ENCODE results near the gene RAD9A.

- no peak for TF ChIP-seq EZH2 (IDR thresholded peaks at IDR 0.05; ENCODE audit: low read length, missing control alignments)
- TF ChIP-seq, protein P1, sequence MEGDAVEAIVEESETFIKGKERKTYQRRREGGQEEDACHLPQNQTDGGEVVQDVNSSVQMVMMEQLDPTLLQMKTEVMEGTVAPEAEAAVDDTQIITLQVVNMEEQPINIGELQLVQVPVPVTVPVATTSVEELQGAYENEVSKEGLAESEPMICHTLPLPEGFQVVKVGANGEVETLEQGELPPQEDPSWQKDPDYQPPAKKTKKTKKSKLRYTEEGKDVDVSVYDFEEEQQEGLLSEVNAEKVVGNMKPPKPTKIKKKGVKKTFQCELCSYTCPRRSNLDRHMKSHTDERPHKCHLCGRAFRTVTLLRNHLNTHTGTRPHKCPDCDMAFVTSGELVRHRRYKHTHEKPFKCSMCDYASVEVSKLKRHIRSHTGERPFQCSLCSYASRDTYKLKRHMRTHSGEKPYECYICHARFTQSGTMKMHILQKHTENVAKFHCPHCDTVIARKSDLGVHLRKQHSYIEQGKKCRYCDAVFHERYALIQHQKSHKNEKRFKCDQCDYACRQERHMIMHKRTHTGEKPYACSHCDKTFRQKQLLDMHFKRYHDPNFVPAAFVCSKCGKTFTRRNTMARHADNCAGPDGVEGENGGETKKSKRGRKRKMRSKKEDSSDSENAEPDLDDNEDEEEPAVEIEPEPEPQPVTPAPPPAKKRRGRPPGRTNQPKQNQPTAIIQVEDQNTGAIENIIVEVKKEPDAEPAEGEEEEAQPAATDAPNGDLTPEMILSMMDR (conservative IDR thresholded peaks at IDR 0.05 in 1 of 2, IDR thresholded peaks at IDR 0.05 in 1 of 2; ENCODE audit: low read depth in 1 of 2, low read length in 2 of 2): no peak
Observed at GRCh38 chr11:67433536-67434394, 42.0 kb downstream of the RAD9A start.

Data from fibroblast of lung (primary cell).